Pancreas (tissue), 10 donors: Measurements from ENCODE around the gene WBP4. TPM values are rescaled to one million over a fixed set of nuclear protein-coding genes. Genes with fewer than 3 reads are reported as not detected.

ENCODE experiments used
- ATAC-seq, 4 donors: fragments of 200-7000 bp; cut with Tn5 transposase; one replicate each; pipeline versions ENCODE4 v1.8.0 to v1.9.1; 2020; ENCODE audit warnings: mild to moderate bottlenecking in 4 of 4, moderate library complexity in 4 of 4
- DNase-seq, 6 donors: peaks; one replicate each; pipeline ENCODE4 v3.0.0-alpha.2; 2020
- FAIRE-seq: peaks from 2 replicates; lab custom pipeline; 2012; peaks lifted over from hg19 to GRCh38; lab: Jason Lieb, UNC
- H3K27ac ChIP-seq, 4 donors: fragments of 200-600 bp; sonication (generic); 1 replicate in 3 of 4; 2 replicates in 1 of 4; pipeline versions ENCODE4 v1.5.0 to v1.8.0; 2020
- H3K27me3 ChIP-seq, 4 donors: fragments of 200-600 bp; one replicate each; pipeline ENCODE4 v1.8.0; 2021
- H3K36me3 ChIP-seq, 3 donors: fragments of 200-600 bp; sonication (generic) in 1 of 3; one replicate each; pipeline versions ENCODE4 v1.5.0 to v1.8.0; 2020 to 2021
- H3K4me1 ChIP-seq, 3 donors: fragments of 200-600 bp; one replicate each; pipeline ENCODE4 v1.8.0; 2021
- H3K4me3 ChIP-seq, 4 donors: fragments of 200-600 bp; sonication (generic) in 2 of 4; one replicate each; pipeline versions ENCODE4 v1.5.0 to v1.8.0; 2020 to 2021
- H3K9me3 ChIP-seq, 4 donors: fragments of 200-600 bp; one replicate each; pipeline ENCODE4 v1.8.0; 2021
- CTCF ChIP-seq, 4 donors: fragments of 200-600 bp; sonication (generic) in 3 of 4; IDR thresholded peaks; one replicate each; pipeline versions ENCODE4 v1.5.0 to v1.8.0; 2021; ENCODE audit warnings: antibody characterized with exemption in 4 of 4
- WGBS, 2 donors: extraction: QIAGEN DNeasy Blood & Tissue Kit; methylation state at CpG; one replicate each; pipeline ENCODE4 v1.1.7; 2013; 5-methylcytosine and 5-hydroxymethylcytosine counted together
- intact Hi-C, 3 donors: fragments of 100-400 bp; cut with DNase I; formaldehyde crosslinking; loops; one replicate each; pipeline versions ENCODE4 v1.11.1 to v1.14.2; 2022
- polyA plus RNA-seq, 2 donors: library from polyadenylated mRNA; stranded (reverse); fragments of 200-250 nt; gene quantifications; one replicate each; pipeline ENCODE4 v1.2.3, GENCODE V29; 2013
- total RNA-seq, 6 donors: library from RNA; stranded (reverse); fragmentation: NEBNext Ultra II Directional in 4 of 6; extraction: Animal tissue kit (Norgen Biotek cat#: 25700) in 4 of 6; gene quantifications; one replicate each; pipeline versions ENCODE4 v1.2.1 to v1.2.4, GENCODE V29; 2021 to 2023
- donor health status: healthy with polysubstance abuse.
- donor health status: DM: no; HTN: no; CAD: no; lungs with moderate emphysema.
- donor health status: DM: no; HTN: no; CAD: no.
- donor health status: control.
- donor health status: control.
- donor health status: Bipolar disorder and iron deficiency.
- donor health status: DM: yes; HTN: yes; CAD: no.
- donor health status: DM: no; HTN: no; CAD: no.
- donor health status: DM: no; HTN: no; CAD: no.
- donor health status: DM: yes; HTN: yes; CAD: no.

WBP4 gene
- total and polyA plus RNA-seq, 8 donors, result 2.1 to 12.2 (median 3.4) TPM

- H3K27me3 ChIP-seq, result no peaks in the 10 kb centered on the region
- DNase-seq (no peak), ATAC-seq (no peak), FAIRE-seq (no peak)
- peaks cover 0 to 32% (median 10%) of the 10 kb centered on the region in 3 donors for H3K36me3 ChIP-seq
- H3K4me3 ChIP-seq, result no peak overlapping the region
- no peak for TF ChIP-seq CTCF (IDR thresholded peaks at IDR 0.05)
- H3K4me1 ChIP-seq, result no peaks in the 10 kb centered on the region
- no peaks in the 10 kb centered on the region for H3K9me3 ChIP-seq
- intact Hi-C loops, result loop anchor here in 1 of 3 donors (10.0 kb wide), 1 partner anchor 140 kb away; no protein-coding TSS in a partner anchor
- 88 to 90% methylated on average over 9 of the region's 9 CpGs for WGBS, 2 donors
- H3K27ac ChIP-seq, result no peak overlapping the region
Observed at GRCh38 chr13:41074523-41074922, 13.2 kb downstream of the WBP4 start.

- intact Hi-C loops, result loop anchor here in 2 of 3 donors (5.0 to 10.0 kb wide), 2 partner anchors 140 to 147 kb away; no protein-coding TSS in a partner anchor
- TF ChIP-seq CTCF (IDR thresholded peaks at IDR 0.05), result peak in 2 of 4 donors; percentile 24 to 26
- H3K4me1 ChIP-seq, result no peaks in the 10 kb centered on the region
- no peak for DNase-seq
- H3K36me3 ChIP-seq, result peaks cover 0 to 27% (median 6%) of the 10 kb centered on the region in 3 donors
- 32 to 33% methylated on average over 1 of the region's 1 CpG for WGBS, 2 donors
- peak in 3 of 4 donors; percentile 60 to 79 (median 75) for ATAC-seq
- no peak overlapping the region for H3K4me3 ChIP-seq
- no peaks in the 10 kb centered on the region for H3K9me3 ChIP-seq
- no peaks in the 10 kb centered on the region for H3K27me3 ChIP-seq
- H3K27ac ChIP-seq, result no peak overlapping the region
- no peak for FAIRE-seq
Observed at GRCh38 chr13:41075034-41075433, 13.7 kb downstream of the WBP4 start.

GRCh38 chr13:41075485-41075884 lies 14.2 kb downstream of the WBP4 start:
- Histone ChIP-seq H3K36me3 (peaks cover 0 to 23% (median 5%) of the 10 kb centered on the region in 3 donors), H3K27ac (no peak overlapping the region), H3K27me3 (no peaks in the 10 kb centered on the region), H3K4me1 (no peaks in the 10 kb centered on the region), H3K4me3 (no peak overlapping the region), H3K9me3 (no peaks in the 10 kb centered on the region)
- ATAC-seq (no peak), FAIRE-seq (no peak), DNase-seq (no peak)
- intact Hi-C loops, result loop anchor here in 2 of 3 donors (5.0 to 10.0 kb wide), 2 partner anchors 139 to 147 kb away; no protein-coding TSS in a partner anchor
- WGBS, 2 donors, result 82 to 83% methylated on average over 7 of the region's 7 CpGs
- no peak for TF ChIP-seq CTCF (IDR thresholded peaks at IDR 0.05)

- DNase-seq (no peak), ATAC-seq (no peak), FAIRE-seq (no peak)
- Histone ChIP-seq H3K36me3 (peaks cover 0 to 10% (median 0%) of the 10 kb centered on the region in 3 donors), H3K4me1 (no peaks in the 10 kb centered on the region), H3K9me3 (no peaks in the 10 kb centered on the region), H3K4me3 (no peak overlapping the region), H3K27me3 (no peaks in the 10 kb centered on the region), H3K27ac (no peak overlapping the region)
- no peak for TF ChIP-seq CTCF (IDR thresholded peaks at IDR 0.05)
- 84 to 87% methylated on average over 3 of the region's 3 CpGs for WGBS, 2 donors
- intact Hi-C loops, result loop anchor here in 2 of 3 donors (5.0 to 10.0 kb wide), 2 partner anchors 137 to 145 kb away; no protein-coding TSS in a partner anchor
Observed at GRCh38 chr13:41077475-41077874, 16.2 kb downstream of the WBP4 start.

GRCh38 chr13:41079725-41080124 lies 18.4 kb downstream of the WBP4 start:
- no peaks in the 10 kb centered on the region for H3K9me3 ChIP-seq
- FAIRE-seq (no peak), DNase-seq (no peak), ATAC-seq (no peak)
- H3K36me3 ChIP-seq, result no peaks in the 10 kb centered on the region
- 98 to 100% methylated on average over 4 of the region's 4 CpGs for WGBS, 2 donors
- no peaks in the 10 kb centered on the region for H3K4me1 ChIP-seq
- no peaks in the 10 kb centered on the region for H3K27me3 ChIP-seq
- intact Hi-C loops, result loop anchor here in 2 of 3 donors (5.0 to 10.0 kb wide), 2 partner anchors 135 to 143 kb away; no protein-coding TSS in a partner anchor
- no peak for TF ChIP-seq CTCF (IDR thresholded peaks at IDR 0.05)
- no peak overlapping the region for H3K27ac ChIP-seq
- no peak overlapping the region for H3K4me3 ChIP-seq
